ENCODE results near the gene ABCA7.

ABCA7 gene

GRCh38 chr19:1003283-1003682 lies 36.6 kb upstream of the ABCA7 start:
- DNase-seq: no peak

DNA sequence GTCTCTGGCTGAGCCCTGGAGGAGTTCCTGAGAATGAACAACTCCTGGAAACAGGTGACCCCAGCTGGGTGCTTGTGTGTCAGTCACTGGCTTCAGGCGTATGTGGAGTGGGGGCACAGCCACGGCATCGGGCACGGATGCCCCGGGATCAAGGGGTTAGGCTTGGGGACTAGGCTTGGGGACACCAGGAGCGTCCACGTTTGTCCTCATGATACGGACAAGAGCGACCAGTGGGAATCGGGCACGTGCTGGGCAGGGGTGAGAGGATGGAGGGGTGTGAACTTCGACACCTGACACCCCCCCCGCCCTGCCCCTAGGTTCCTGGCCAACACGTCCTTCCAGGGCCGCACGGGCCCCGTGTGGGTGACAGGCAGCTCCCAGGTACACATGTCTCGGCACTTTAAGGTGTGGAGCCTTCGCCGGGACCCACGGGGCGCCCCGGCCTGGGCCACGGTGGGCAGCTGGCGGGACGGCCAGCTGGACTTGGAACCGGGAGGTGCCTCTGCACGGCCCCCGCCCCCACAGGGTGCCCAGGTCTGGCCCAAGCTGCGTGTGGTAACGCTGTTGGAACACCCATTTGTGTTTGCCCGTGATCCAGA lies 35.6 kb upstream of the ABCA7 start:
- no peak for DNase-seq

DNA sequence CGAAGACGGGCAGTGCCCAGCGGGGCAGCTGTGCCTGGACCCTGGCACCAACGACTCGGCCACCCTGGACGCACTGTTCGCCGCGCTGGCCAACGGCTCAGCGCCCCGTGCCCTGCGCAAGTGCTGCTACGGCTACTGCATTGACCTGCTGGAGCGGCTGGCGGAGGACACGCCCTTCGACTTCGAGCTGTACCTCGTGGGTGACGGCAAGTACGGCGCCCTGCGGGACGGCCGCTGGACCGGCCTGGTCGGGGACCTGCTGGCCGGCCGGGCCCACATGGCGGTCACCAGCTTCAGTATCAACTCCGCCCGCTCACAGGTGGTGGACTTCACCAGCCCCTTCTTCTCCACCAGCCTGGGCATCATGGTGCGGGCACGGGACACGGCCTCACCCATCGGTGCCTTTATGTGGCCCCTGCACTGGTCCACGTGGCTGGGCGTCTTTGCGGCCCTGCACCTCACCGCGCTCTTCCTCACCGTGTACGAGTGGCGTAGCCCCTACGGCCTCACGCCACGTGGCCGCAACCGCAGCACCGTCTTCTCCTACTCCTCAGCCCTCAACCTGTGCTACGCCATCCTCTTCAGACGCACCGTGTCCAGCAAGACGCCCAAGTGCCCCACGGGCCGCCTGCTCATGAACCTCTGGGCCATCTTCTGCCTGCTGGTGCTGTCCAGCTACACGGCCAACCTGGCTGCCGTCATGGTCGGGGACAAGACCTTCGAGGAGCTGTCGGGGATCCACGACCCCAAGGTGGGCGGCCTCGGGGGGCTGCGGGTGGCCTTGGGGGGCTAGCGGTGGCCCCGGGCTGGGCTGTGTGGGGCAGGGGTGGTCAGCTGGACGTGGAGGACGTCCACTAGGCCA lies 34.9 kb upstream of the ABCA7 start:
- no peak for DNase-seq

DNA sequence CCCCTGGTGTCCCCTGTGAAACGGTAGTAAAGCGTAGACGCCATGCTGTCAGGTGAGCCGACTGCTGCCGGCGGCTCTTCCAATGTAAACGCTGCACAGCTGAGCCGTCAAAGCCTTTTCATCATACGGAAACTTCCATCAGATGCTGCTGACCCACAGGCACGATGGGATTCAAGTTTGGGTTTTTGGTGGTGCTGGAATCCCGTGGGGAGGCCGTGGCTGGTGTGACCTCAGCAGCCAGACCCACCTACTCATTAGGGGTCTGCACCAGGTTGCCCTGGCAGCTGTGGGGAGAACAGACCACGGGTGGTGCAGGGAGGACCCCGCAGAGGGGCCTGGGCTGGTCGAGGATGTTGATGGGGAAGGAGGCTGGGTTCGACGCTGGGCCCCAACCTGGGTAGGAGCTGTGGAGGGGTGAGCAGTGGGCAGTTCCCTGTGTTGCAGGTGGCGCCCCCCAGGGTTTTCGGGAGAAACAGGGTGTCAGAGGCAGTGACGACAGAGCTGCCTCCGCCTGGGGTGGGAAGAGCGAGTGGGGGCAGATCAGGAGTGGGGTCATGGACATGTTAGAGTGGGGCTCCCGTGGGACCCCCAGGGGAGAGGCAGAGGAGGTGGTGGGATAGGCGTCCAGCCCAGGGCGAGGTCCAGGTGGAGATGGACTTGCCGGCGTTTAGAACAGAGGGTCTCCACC lies 33.1 kb upstream of the ABCA7 start:
- no peak for DNase-seq

DNA sequence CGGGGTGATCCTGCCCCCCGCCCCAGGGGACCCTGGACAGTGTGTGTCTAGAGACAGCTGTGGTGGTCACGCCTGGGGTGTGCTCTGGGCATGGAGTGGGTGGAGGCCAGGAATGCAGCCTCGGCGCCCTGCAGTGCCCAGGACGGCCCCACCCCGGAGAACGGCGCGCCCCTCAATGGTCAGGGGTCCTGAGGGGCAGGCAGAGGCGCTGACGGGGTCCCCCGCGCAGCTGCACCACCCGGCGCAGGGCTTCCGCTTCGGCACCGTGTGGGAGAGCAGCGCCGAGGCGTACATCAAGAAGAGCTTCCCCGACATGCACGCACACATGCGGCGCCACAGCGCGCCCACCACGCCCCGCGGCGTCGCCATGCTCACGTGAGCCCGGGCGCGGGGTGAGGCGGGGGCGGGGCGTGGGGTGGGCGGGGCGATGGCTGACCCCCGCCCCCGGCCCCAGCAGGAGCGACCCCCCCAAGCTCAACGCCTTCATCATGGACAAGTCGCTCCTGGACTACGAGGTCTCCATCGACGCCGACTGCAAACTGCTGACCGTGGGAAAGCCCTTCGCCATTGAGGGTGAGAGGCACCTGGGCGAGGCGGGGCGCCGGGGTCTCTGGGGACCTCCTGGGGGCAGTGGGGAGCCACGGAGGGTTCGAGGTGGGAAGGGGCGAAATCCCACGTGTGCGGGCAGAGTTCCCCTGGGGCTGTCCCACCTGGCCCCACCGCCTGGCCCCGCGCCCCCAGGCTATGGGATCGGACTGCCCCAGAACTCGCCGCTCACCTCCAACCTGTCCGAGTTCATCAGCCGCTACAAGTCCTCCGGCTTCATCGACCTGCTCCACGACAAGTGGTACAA lies 32.3 kb upstream of the ABCA7 start:
- no peak for DNase-seq

- no peak for DNase-seq
Measured at GRCh38 chr19:1008268-1009040, 31.5 kb upstream of the ABCA7 start.

DNA sequence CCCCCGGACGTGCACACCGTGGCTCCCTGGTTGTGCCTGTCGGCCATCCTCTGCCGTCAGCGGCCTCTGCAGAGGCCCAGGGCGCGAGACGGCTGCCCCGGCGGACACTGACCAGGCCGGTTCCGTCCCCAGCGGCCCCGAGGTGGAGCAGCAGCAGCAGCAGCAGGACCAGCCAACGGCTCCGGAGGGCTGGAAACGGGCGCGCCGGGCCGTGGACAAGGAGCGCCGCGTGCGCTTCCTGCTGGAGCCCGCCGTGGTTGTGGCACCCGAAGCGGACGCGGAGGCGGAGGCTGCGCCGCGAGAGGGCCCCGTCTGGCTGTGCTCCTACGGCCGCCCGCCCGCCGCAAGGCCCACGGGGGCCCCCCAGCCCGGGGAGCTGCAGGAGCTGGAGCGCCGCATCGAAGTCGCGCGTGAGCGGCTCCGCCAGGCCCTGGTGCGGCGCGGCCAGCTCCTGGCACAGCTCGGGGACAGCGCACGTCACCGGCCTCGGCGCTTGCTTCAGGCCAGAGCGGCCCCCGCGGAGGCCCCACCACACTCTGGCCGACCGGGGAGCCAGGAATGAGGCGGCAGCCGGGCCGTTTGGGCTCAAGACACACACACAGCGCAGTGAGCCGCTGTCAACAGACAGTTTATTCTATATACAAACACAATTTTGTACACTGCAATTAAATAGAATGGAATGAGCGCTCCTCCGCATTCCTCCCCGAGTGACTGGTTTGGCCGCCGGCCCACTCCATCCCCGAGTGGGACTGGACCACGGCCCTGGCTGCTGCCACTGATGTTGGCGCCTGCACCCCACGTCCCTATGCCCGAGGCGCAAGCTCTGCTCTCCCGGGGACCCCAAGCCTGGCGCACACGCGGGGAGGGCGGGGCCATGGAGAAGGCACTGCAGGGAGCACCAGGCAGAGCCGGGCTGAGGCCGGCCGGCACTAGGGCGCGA lies 30.6 kb upstream of the ABCA7 start:
- DNase-seq: no peak

DNA sequence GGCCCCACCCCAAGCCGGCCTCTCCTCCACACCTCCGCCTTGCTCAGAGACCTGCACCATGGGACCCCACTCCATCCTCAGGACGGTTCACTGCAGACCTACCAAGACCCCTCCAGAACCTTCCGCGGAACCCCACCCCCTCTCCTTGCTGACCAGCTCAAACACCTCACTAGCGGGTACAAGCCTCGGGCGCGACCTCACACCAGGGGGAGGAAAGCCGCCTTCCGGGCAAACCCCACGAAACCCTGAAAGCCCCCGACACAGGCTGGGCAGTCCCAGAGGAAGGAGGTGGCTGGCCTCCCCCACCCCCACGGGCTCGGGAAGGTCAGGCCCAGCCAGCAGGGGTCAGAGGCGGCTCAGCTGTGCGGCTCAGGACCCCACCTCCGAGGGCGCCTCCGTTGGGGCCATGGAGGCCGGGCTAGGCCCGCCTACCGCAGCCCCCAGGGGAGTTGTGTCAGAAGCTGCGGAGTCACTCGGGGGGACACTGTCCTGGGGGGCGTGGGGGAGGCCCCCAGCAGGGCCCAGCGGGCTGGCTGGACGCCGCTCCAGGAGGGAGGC lies 29.8 kb upstream of the ABCA7 start:
- DNase-seq: no peak

GRCh38 chr19:1010586-1011510 lies 29.1 kb upstream of the ABCA7 start:
- DNase-seq: no peak

GRCh38 chr19:1011831-1012333 lies 28.0 kb upstream of the ABCA7 start:
- no peak for DNase-seq

- no peak for DNase-seq
Measured at GRCh38 chr19:1012334-1012733, 27.6 kb upstream of the ABCA7 start.

GRCh38 chr19:1013218-1013617 lies 26.7 kb upstream of the ABCA7 start:
- no peak for DNase-seq

DNA sequence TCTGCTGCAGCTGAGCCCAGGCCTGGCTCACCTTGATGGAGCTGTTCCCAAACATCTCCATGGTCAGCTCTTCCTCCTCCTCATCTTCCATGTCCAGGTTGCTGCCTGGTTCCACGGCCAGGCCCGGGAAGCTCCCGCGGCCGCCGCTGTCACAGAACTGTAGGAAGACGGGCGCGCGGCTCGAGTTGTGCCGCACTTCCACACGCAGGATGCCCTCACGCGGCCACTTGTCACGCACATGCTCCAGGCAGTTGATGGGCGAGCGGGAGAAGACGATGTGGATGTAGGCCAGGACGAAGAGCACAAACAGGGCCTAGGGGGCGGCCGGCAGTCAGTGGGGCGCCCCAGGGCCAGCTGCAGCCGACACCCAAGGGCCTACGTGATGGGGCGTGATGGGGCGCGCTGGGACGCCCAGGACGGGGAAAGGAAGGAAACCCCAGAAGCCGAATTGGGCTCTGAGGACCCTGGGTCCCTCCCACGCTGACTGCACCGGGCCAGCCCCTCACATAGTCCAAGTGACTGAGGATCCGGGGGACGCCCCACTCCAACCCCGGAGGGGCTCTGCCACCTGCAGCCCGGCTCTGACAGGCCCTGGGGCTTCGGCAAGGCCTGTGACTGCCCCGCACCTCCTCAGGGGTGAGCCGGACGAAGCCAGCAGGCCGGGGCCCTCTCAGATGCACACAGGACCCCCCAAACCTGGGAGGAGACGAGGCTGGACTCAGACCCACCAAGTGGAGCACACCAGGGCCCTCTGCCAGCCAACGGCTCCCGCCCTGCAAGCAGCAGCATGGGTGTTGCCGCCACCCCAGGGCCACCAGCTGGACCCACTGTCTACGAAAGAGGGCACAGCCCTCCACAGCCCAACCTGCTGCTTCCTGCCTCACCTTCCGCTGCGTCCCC lies 25.5 kb upstream of the ABCA7 start:
- no peak for DNase-seq

DNA sequence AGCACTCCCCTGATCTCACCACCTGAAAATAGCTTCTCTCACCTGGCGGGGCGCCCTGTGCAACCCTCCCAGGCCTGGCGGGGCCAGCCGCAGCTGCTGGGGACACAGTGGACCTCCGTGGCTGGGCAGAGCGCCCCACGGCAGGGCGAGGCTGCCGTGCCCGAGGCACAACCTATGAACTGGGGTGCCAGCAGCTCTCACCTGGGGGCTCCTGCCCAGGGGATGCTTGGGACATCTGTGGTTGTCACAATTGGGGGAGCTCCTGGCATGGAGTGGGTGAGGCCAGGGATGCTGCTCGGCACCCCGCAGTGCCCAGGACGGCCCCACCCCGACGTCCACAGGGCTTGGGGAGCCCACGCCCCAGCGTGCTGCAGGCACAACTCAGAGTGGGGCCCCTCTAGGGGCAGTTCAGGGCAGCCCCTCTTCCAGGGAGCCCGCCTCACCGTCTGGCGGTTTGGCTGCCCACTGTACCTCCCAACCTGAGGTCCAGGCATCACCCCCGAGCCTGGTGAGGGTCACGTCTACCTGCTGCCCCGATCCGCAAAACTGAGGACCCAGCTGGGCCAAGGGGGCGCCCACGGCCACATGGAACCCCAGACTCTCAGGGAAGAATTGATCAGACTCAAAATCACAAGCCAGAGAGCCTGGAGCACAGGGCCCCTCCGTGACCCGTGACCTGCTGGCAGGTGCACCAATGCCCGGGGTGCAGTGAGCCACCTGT lies 24.7 kb upstream of the ABCA7 start:
- no peak for DNase-seq

DNA sequence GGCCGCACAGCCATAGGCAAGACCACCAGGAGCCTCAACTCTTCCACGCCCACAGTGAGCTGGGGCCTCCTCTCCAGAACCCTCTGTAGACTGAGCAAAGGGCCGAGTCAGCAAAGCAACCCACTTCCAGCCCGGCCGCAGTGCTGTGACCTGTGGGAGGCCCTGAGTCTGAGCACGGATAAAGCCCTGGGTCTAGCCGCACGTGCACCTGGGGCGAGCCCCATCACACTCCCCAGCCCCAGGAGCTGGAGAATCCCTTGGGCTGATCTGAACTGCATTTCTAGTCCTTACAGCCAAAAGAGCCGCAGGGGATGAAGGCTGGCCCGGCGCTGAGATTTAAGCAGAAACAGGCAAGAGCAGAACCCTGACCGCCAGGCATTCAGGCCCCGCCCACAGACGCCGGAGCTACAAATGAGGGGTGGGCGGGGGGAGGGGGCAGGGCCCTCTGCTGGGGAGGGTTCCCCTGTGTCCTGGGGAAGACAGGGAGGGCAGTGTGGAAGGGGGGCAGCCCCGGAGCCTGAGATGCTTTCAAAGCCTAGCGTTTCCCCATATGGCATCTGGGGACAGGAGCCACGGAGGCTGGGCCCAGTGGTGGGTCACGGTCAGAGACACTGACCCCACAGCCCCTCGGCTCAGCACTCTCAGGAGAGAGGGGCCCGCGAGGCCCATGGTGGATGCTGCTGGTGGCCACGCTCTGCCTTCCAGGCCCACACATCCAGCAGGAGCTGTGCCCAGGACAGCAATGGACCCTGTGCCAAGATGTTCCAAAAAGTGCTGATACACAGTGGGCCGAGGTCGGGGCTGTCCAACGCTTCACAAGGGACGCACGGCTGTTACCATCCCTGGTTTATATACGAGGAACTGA lies 23.9 kb upstream of the ABCA7 start:
- no peak for DNase-seq

- no peak for DNase-seq
Measured at GRCh38 chr19:1016647-1017114, 23.2 kb upstream of the ABCA7 start.
